DOHH2 (cell line): ENCODE measurements around the gene CCDC24.

ENCODE experiments used
- EZH2phosphoT487 ChIP-seq: fragments of 200-600 bp; sonication (generic); IDR thresholded peaks from 2 replicates; pipeline ENCODE4 v1.6.1; 2017; ENCODE audit warnings: borderline replicate concordance, mild to moderate bottlenecking, antibody characterized with exemption, low read length, moderate library complexity, mixed read lengths
- TF ChIP-seq, protein P1 (sequence below): fragments of 200-600 bp; sonication (generic); IDR thresholded peaks from one replicate; pipeline ENCODE4 v1.5.1; 2014; ENCODE audit warnings: antibody characterized with exemption, mild to moderate bottlenecking, low read depth, low read length; ENCODE audit not compliant: poor library complexity, severe bottlenecking

DNA sequence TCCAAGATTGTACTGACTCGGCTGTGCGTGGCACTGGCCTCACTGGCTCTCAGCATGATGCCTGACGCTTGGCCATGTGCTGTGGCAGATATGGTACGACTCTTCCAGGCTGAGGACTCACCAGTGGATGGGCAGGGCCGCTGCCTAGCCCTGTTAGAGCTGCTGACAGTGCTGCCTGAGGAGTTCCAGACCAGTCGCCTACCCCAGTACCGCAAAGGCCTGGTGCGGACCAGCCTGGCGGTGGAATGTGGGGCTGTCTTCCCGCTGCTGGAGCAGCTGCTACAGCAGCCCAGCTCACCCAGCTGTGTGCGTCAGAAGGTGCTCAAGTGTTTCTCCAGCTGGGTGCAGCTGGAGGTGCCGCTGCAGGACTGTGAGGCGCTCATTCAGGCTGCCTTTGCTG lies 41.7 kb upstream of the CCDC24 start:
- TF ChIP-seq, protein P1, sequence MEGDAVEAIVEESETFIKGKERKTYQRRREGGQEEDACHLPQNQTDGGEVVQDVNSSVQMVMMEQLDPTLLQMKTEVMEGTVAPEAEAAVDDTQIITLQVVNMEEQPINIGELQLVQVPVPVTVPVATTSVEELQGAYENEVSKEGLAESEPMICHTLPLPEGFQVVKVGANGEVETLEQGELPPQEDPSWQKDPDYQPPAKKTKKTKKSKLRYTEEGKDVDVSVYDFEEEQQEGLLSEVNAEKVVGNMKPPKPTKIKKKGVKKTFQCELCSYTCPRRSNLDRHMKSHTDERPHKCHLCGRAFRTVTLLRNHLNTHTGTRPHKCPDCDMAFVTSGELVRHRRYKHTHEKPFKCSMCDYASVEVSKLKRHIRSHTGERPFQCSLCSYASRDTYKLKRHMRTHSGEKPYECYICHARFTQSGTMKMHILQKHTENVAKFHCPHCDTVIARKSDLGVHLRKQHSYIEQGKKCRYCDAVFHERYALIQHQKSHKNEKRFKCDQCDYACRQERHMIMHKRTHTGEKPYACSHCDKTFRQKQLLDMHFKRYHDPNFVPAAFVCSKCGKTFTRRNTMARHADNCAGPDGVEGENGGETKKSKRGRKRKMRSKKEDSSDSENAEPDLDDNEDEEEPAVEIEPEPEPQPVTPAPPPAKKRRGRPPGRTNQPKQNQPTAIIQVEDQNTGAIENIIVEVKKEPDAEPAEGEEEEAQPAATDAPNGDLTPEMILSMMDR: no peak
- TF ChIP-seq EZH2phosphoT487: no peak
